Ascending aorta (tissue), 2 donors: ENCODE results near the gene MIEN1. TPM values are rescaled to one million over a fixed set of nuclear protein-coding genes. Genes with fewer than 3 reads are reported as not detected.

Experiments used
- DNase-seq, 2 donors: peaks; one replicate each; pipeline ENCODE4 v3.0.0-alpha.2; 2019; ENCODE audit warnings: low spot score in 2 of 2
- H3K27ac ChIP-seq, 2 donors: fragments of 200-600 bp; sonication (generic); one replicate each; pipeline ENCODE4 v1.5.1; 2016 to 2017; ENCODE audit warnings: mild to moderate bottlenecking in 1 of 2
- H3K27me3 ChIP-seq: fragments of 200-600 bp; sonication (generic); one replicate; pipeline ENCODE4 v1.5.1; 2017
- H3K36me3 ChIP-seq, 2 donors: fragments of 200-600 bp; sonication (generic); one replicate each; pipeline ENCODE4 v1.5.1; 2016
- H3K4me1 ChIP-seq, 2 donors: fragments of 200-600 bp; sonication (generic); one replicate each; pipeline ENCODE4 v1.5.1; 2016 to 2017; ENCODE audit warnings: mild to moderate bottlenecking in 1 of 2
- H3K4me3 ChIP-seq, 2 donors: fragments of 200-600 bp; sonication (generic); one replicate each; pipeline ENCODE4 v1.5.1; 2016 to 2017; ENCODE audit warnings: mild to moderate bottlenecking in 1 of 2
- H3K9me3 ChIP-seq, 2 donors: fragments of 200-600 bp; sonication (generic); one replicate each; pipeline ENCODE4 v1.5.1; 2016
- CTCF ChIP-seq, 3 experiments: fragments of 200-600 bp in 2 of 3; fragments of 450-650 bp in 1 of 3; sonication (generic) in 2 of 3; IDR thresholded peaks; one replicate each; pipeline ENCODE4 v1.5.1; 2016 to 2019; ENCODE audit warnings: antibody characterized with exemption in 3 of 3, mild to moderate bottlenecking in 1 of 3, moderate library complexity in 1 of 3
- intact Hi-C: fragments of 100-400 bp; cut with DNase I; formaldehyde crosslinking; loops from one replicate; pipeline ENCODE4 v1.15.1; 2023
- total RNA-seq: library from RNA; depleted of rRNA; stranded (reverse); fragments of >200 nt; gene quantifications from one replicate; pipeline ENCODE4 v1.1.0, GENCODE V29; 2016

Gene MIEN1
- total RNA-seq, 1 donor from 2014 or later: 64.2 TPM

DNA sequence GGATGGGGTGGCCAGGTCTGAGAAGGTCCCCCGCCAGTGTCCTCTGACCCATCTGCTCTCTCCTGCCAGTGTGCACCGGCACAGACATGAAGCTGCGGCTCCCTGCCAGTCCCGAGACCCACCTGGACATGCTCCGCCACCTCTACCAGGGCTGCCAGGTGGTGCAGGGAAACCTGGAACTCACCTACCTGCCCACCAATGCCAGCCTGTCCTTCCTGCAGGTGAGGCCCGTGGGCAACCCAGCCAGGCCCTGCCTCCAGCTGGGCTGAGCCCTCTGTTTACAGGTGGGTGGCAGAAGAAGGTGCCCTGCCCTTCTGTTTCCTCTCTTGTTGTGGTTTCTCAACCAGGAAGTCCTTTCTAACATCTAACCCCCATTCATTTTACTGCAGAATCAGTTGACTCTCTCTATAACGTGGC lies 23.4 kb downstream of the MIEN1 start:
- DNase-seq: no peak
- intact Hi-C loops: no loop called here
- Histone ChIP-seq H3K27ac (no peak overlapping the region), H3K4me1 (peaks cover 7 to 33% of the 10 kb centered on the region in 2 donors), H3K9me3 (no peaks in the 10 kb centered on the region), H3K4me3 (no peak overlapping the region), H3K36me3 (peaks cover 49 to 51% of the 10 kb centered on the region in 2 donors), H3K27me3 (no peaks in the 10 kb centered on the region)
- TF ChIP-seq CTCF (IDR thresholded peaks at IDR 0.05): no peak

GRCh38 chr17:39706383-39706782 lies 23.9 kb downstream of the MIEN1 start:
- Histone ChIP-seq H3K4me1 (peaks cover 7 to 38% of the 10 kb centered on the region in 2 donors), H3K27ac (peak overlapping the region; percentile 83 to 88)
- DNase-seq: no peak

GRCh38 chr17:39705786-39706348 lies 24.5 kb downstream of the MIEN1 start:
- H3K4me3 ChIP-seq: peak overlapping the region in 1 of 2 donors; percentile 32
- peaks cover 39 to 41% of the 10 kb centered on the region in 2 donors for H3K36me3 ChIP-seq
- no peaks in the 10 kb centered on the region for H3K27me3 ChIP-seq
- peak overlapping the region; percentile 83 to 88 for H3K27ac ChIP-seq
- intact Hi-C loops: loop anchor here (2.0 kb wide), 3 partner anchors 25 to 37 kb away; partner anchors contain the start of genes MIEN1 and PNMT
- no peak for DNase-seq
- no peak for TF ChIP-seq CTCF (IDR thresholded peaks at IDR 0.05)
- H3K4me1 ChIP-seq: peaks cover 7 to 38% of the 10 kb centered on the region in 2 donors
- no peaks in the 10 kb centered on the region for H3K9me3 ChIP-seq

More at GRCh38 chr17:39706383-39706782, 23.9 kb downstream of the MIEN1 start:
- Histone ChIP-seq H3K9me3 (no peaks in the 10 kb centered on the region), H3K4me3 (no peak overlapping the region), H3K27me3 (no peaks in the 10 kb centered on the region), H3K36me3 (peaks cover 43 to 46% of the 10 kb centered on the region in 2 donors)
- TF ChIP-seq CTCF (IDR thresholded peaks at IDR 0.05): no peak
- intact Hi-C loops: no loop called here

- no peaks in the 10 kb centered on the region for H3K27me3 ChIP-seq
- peak in 1 of 2 donors; percentile 83 for DNase-seq
- peaks cover 31 to 32% of the 10 kb centered on the region in 2 donors for H3K36me3 ChIP-seq
- TF ChIP-seq CTCF (IDR thresholded peaks at IDR 0.05): peak; percentile 51 to 78 (median 65)
- peaks cover 7 to 38% of the 10 kb centered on the region in 2 donors for H3K4me1 ChIP-seq
- no peaks in the 10 kb centered on the region for H3K9me3 ChIP-seq
- peak overlapping the region in 1 of 2 donors; percentile 38 for H3K4me3 ChIP-seq
- intact Hi-C loops: loop anchor here (2.0 kb wide), 3 partner anchors 26 to 36 kb away; partner anchors contain the start of genes MIEN1 and PNMT
- peak overlapping the region; percentile 83 to 88 for H3K27ac ChIP-seq
These were observed 25.3 kb downstream of the MIEN1 start for GRCh38 chr17:39704821-39705551.

GRCh38 chr17:39703913-39704312 lies 26.4 kb downstream of the MIEN1 start:
- Histone ChIP-seq H3K9me3 (no peaks in the 10 kb centered on the region), H3K27ac (peak overlapping the region; percentile 55 to 88), H3K4me1 (peaks cover 7 to 43% of the 10 kb centered on the region in 2 donors), H3K36me3 (peaks cover 21% of the 10 kb centered on the region in 2 donors), H3K4me3 (no peak overlapping the region), H3K27me3 (no peaks in the 10 kb centered on the region)
- no peak for TF ChIP-seq CTCF (IDR thresholded peaks at IDR 0.05)
- DNase-seq: no peak
- intact Hi-C loops: loop anchor here (2.0 kb wide), 3 partner anchors 25 to 35 kb away; partner anchors contain the start of genes MIEN1 and PNMT
